HG03342 (cell line): Measurements from ENCODE around the gene SETD5.

ENCODE experiments used
- ATAC-seq: cut with Tn5 transposase; IDR thresholded peaks from one replicate; pipeline ENCODE4 v1.9.1; 2021; ENCODE audit warnings: mild to moderate bottlenecking, moderate library complexity; ENCODE audit not compliant: unreplicated experiment

SETD5 gene

DNA sequence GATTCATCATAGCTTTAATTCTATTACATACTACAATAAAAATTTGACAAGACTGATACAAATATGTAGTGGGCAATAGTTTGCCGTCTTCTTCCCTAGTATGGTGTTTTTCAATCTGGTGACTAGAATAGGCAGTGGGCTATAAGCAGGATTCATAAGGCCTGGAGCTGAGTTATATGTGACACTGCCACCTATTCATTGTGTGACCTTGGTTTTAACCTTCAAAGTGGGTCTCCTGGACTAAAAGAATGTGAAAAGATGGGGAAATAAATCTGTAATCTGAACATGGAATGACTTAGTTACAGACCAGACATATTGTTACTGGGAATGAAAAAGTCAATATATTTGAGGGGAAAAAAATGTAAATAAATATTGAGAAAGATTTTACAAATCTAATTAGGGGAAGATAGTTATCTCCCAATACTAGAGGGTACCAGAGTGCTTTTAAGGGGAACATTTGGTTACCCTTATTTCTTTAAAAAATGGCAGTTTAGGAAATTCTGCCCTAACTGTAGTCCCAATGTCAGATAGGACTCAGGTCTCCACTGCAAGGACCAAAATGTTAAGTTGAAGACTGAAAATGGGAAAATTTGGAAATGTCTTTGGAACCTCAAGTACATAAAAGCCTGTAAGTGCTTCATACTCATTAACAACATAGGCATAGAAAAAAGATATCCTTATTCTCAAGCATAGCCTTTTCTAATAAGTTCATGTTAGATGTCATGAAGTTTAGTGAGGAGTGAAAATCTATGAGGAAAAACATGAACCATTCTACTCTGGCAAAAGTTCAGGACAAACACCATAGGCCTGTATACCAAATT, 10.7 kb upstream of the SETD5 start:
- no peak for ATAC-seq

GRCh38 chr3:9387322-9387655, 10.1 kb upstream of the SETD5 start:
- no peak for ATAC-seq

GRCh38 chr3:9388142-9388541, 9.3 kb upstream of the SETD5 start:
- no peak for ATAC-seq

GRCh38 chr3:9388562-9389272, 8.7 kb upstream of the SETD5 start:
- no peak for ATAC-seq

GRCh38 chr3:9390265-9390888, 7.0 kb upstream of the SETD5 start:
- ATAC-seq, result no peak

- ATAC-seq, result no peak
Observed at GRCh38 chr3:9392041-9392440, 5.4 kb upstream of the SETD5 start.

DNA sequence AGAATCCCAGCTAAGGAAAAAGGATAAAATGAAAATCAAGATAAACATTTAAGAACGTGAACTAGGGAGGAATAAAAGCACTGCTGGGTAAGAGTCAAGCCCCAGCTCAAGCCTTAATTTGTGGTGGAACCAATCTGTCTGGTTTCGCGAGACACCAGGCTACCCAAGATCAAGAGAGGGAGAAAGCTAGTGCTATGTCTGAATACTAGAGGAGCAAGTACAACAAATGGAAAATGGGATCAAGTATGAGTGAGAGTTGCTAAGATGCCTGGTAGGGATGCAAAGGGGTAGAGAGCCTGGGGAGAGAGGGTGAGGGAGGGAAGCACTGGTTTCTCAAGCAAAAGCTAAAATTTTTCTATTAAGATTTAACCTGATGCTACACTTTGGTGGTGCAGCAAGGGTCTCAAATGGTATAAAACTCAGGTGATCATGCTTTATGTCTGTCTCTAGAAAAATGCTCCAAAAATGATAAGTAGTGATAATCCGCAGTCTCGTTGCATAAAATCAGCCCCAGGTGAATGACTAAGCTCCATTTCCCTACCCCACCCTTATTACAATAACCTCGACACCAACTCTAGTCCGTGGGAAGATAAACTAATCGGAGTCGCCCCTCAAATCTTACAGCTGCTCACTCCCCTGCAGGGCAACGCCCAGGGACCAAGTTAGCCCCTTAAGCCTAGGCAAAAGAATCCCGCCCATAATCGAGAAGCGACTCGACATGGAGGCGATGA, 1.7 kb upstream of the SETD5 start:
- no peak for ATAC-seq

- ATAC-seq, result peak; percentile 28
Observed at GRCh38 chr3:9396301-9396631, 1.1 kb upstream of the SETD5 start.

DNA sequence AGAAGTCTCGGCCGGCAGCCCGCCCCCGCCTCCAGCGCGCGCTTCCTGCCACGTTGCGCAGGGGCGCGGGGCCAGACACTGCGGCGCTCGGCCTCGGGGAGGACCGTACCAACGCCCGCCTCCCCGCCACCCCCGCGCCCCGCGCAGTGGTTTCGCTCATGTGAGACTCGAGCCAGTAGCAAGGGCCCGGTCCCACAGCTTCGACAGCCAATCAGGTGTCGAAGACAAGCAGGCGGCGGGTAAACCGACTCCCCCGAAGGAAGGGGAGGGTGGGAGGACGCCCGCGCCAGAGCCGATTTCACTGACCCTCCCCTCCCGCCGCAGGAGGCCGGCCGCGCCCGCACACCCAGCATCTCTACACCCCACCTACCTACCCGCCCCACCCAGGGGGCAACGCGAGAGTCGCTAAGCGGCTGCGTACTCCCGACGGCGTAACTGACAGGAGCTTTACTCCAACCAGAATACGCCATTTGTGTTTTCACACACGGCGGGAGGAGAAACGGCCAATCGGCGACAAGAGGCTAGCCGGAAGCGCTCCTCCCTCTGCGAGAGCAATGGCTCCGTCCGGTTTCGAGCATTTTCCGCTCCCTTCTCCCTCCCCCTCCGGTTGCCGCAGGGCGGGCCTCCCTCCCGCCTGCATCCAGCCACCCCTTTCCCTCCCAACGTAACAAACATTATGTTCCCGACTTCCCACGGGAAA, 633 bp upstream of the SETD5 start:
- ATAC-seq, result peak; percentile 62

- no peak for ATAC-seq
Observed at GRCh38 chr3:9397906-9398699, 688 bp downstream of the SETD5 start.

DNA sequence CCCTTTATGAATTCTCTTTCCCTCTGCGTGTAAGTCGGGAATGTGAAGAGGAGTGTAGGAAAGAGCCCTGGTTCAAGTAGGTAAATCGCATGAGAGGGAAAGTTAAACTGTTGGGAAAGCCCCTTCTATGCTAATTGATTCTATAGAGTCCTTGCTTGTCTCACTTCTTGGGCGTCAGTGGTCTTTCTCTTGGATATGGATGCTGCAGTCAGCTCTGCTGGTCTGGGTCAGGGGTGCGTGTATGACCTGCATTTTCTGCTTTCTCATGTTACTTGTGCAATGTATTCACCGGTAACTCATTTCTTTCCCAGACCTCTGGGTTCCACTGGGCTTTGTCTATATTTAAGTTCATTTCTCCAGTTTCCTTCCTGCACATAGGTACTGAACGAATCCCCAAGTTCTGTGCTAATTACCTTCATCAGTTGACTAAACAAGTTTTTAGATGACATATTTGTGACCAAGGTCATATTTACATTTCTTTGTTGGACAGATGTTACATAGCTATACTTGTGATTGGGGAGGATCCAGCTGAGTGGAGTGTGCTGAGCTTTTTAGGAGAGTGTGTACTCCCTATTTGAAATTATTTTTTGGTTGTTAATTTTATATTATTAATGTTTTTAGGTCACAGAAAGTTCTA, 1.4 kb downstream of the SETD5 start:
- no peak for ATAC-seq

- ATAC-seq, result no peak
Observed at GRCh38 chr3:9399337-9399703, 1.9 kb downstream of the SETD5 start.

DNA sequence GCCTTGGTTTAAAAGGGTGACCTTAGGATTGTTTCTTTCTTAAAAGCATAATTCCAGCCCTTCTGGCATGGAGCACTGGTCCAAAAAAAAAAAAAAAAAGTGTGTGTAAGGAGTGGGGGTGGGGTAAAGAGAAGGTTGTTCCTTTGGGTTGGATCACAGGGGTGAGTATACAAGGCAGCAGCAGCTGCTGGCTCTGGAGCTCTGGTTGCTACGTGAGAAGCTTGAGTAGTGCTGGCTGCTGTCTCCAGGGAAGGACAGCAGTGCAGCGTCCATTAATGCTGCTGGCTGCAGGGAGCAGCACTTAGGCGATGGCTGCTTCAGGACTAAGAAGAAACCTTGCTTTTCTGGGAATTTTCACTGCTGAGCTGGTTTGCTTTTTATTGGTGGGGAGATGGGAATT, 2.3 kb downstream of the SETD5 start:
- no peak for ATAC-seq

GRCh38 chr3:9400616-9401015, 3.2 kb downstream of the SETD5 start:
- ATAC-seq, result no peak

DNA sequence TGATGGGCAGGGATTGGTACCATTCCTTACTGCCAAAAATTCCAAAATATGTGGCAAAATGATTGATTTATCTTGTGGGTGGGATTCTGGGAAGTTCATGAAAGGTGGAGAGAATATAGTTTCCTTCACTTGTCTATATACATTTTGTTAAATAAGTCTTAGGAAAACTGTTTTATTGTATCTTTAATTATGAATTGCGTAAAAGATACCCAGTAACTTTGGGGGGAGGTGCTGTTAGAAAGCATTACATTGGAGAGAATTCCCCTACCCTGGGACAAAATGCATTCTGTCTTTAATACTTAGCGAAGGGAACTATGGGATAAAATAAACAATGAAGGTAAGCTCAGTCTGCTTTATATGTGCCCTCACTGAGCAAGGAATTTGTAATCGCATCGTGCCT, 4.6 kb downstream of the SETD5 start:
- no peak for ATAC-seq

- ATAC-seq, result no peak
Observed at GRCh38 chr3:9402410-9403228, 5.2 kb downstream of the SETD5 start.

DNA sequence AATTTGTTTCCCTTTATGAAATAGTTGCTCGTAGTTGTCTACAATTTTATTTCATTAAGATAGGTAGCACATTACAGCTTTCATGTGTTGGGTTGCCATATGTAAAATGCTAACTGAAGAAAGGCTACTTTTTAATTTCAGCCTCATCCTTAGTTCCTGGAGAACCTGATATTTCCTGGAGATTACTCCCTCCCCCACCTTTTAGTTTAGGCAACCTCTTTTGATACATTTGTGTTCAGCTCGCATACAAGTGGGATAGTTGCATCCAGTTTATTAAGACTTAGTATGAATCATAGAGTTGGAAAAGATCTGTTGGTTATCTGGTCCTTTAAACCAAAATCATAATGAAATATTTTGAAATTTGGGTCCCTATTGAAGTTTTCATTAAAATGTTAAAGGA, 6.0 kb downstream of the SETD5 start:
- no peak for ATAC-seq

DNA sequence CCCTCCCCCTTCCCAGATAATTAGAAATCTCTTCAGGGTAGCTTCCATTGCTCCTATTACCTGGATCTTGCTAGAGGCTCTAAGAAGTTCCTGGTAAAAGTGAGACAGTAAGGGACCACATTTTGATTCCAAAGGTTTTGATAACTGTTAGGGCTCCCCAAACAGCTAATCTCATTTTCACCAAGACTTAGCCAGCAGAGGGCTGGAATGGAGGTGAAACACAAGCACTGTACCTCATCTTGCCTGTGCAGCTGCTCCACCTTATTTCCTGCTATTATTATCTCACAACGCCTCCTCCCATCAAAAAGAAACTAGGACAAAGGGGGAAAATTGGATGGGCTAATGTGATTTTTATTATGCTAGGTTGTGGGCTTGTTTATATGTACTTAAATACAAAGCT, 7.3 kb downstream of the SETD5 start:
- ATAC-seq, result no peak

- no peak for ATAC-seq
Observed at GRCh38 chr3:9405756-9406155, 8.3 kb downstream of the SETD5 start.
